ENCODE data around the gene SERPINA5.

SERPINA5 gene

DNA sequence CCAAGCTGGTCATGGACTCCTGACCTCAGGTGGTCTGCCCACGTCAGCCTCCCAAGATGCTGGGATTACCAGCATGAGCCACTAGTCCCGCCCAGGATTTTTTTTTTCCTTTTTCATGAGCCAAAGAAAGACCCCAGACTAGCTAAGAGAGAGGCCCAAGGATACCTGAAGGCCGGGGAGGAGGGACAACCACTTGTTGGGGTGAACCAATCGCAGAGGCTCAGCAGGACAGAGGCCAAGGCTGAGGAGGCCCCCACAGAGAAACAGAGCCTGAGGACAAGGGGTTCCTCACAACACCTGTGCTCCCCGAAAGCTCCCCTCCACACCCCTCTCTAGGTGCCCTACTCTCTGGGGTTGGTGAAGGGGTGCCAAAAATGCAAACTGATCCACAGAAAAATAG, 30.0 kb downstream of the SERPINA5 start:
- H3K4me3 ChIP-seq (ENCODE audit: control insufficient read depth, low read depth, low read length) = no peak overlapping the region
- TF ChIP-seq, protein P1, sequence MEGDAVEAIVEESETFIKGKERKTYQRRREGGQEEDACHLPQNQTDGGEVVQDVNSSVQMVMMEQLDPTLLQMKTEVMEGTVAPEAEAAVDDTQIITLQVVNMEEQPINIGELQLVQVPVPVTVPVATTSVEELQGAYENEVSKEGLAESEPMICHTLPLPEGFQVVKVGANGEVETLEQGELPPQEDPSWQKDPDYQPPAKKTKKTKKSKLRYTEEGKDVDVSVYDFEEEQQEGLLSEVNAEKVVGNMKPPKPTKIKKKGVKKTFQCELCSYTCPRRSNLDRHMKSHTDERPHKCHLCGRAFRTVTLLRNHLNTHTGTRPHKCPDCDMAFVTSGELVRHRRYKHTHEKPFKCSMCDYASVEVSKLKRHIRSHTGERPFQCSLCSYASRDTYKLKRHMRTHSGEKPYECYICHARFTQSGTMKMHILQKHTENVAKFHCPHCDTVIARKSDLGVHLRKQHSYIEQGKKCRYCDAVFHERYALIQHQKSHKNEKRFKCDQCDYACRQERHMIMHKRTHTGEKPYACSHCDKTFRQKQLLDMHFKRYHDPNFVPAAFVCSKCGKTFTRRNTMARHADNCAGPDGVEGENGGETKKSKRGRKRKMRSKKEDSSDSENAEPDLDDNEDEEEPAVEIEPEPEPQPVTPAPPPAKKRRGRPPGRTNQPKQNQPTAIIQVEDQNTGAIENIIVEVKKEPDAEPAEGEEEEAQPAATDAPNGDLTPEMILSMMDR (conservative IDR thresholded peaks at IDR 0.05; ENCODE audit: control insufficient read depth, insufficient read depth, low read depth, low read length) = no peak
- DNase-seq (ENCODE audit: low read depth) = no peak

DNA sequence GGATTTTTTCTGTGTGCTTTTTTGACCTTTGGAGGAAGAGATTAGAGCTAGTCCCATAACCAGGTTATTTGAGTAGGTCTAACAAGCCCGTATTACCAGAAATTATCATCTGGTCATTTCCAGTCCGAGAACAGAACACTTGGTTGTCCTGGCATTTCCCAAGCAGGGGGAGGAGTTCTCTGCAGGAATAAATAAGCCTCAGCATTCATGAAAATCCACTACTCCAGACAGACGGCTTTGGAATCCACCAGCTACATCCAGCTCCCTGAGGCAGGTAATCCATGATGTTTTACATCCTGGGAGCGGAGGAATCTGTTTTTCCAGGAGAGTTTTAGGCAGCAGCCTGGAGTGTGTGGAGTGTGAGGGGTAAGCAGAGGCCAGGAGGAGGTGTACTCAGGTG, 30.9 kb downstream of the SERPINA5 start, which contains the start of gene SERPINA3:
Gene SERPINA3, plus strand, starts transcription at position 218 of the 400 bp plus-strand sequence. CDS start 2,051 bp downstream, outside the sequence.
- DNase-seq (ENCODE audit: low read depth) = peak; percentile 41
- H3K4me3 ChIP-seq (ENCODE audit: control insufficient read depth, low read depth, low read length) = no peak within 1 kb of the TSS
- TF ChIP-seq, protein P1 (conservative IDR thresholded peaks at IDR 0.05; ENCODE audit: control insufficient read depth, insufficient read depth, low read depth, low read length) = no peak

DNA sequence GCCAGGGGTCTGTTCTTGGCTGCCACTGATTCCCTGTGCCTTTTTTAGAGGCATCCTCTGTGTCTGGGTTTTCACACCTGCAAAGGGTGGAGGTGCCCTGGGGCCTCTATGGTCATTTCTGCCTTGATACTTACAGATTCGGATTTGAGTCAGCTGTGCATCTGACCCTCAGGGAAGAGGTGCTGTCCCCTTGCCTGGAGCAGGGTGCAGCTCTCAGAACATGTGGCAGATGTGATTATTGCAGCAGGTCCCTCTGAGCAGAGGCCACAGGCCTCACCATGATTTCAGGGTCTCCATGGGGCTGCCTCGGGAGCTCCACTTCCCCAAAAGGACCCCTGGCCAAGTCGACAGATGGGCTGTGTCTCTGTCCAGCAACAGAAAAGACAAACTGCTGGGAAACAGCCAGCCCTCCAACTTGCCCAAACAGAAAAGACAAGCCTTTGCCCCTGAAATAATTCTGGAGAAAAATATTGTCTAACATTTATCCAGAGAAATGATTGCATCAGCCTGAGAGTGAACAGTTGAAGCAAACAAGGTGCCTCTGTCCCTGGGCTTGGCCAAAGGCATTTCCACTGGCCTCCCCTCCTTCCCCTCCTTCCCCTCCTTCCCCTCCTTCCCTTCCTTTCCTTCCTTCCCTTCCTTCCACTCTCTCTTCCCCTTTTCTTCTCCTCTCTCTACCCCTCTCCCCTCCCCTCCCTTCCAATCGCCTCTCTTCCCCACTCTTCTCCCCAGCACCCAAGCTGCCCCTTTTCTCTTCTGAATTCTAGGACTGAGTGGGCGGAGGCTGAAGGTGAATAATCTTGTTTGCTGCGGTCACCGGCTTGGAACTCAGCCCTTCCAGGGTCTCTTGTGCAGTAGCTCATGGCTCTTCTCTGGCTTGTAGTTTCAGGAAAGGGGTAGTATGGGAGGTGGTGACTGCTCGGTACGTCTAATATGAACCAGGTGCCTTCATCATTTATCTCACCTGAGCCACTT, 31.6 kb downstream of the SERPINA5 start:
- TF ChIP-seq, protein P1 (conservative IDR thresholded peaks at IDR 0.05; ENCODE audit: control insufficient read depth, insufficient read depth, low read depth, low read length) = no peak
- DNase-seq (ENCODE audit: low read depth) = no peak
- no peak overlapping the region for H3K4me3 ChIP-seq (ENCODE audit: control insufficient read depth, low read depth, low read length)

DNA sequence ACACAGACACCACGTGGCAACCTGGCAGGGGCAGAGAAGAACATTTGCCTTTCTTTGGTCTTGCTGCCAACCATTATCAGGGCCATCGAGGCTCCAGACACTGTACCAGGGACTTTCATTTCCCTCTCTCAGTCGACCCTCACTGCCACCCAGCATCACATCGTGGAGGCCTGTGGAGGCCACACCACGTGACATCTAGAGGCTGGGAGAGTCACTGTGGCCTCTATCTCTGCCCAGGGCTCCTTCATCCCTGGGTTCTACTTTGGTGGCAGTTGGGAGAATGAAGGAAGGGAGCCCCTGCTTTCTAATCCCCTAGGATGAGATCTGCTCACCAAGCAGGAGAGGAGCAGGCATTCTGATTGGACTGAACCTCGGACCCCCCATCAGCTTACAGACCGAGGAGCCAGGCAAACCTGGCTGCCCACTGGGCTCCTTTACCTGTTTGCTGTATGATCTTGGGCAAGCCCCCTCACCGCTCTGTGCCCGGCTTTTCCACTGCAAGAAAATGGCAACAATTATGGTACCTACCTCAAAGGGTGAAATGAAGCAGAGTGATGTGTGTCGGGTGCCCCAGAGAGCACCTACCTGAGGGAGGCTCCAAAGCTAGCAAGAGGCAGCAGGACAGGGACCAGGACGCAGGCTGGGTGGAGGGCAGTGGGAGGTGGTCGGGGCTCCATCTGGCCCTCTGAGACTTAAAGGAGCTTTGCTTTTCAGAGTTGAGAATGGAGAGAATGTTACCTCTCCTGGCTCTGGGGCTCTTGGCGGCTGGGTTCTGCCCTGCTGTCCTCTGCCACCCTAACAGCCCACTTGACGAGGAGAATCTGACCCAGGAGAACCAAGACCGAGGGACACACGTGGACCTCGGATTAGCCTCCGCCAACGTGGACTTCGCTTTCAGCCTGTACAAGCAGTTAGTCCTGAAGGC, 32.8 kb downstream of the SERPINA5 start:
- H3K4me3 ChIP-seq (ENCODE audit: control insufficient read depth, low read depth, low read length) = no peak overlapping the region
- TF ChIP-seq, protein P1 (conservative IDR thresholded peaks at IDR 0.05; ENCODE audit: control insufficient read depth, insufficient read depth, low read depth, low read length) = no peak
- no peak for DNase-seq (ENCODE audit: low read depth)

DNA sequence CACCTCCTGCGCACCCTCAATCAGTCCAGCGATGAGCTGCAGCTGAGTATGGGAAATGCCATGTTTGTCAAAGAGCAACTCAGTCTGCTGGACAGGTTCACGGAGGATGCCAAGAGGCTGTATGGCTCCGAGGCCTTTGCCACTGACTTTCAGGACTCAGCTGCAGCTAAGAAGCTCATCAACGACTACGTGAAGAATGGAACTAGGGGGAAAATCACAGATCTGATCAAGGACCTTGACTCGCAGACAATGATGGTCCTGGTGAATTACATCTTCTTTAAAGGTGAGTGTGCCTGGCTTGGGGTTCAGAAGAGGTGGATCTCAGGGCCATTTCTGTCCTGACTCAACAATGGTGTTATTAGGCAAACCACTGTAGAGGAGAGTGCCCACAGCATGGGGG, 33.6 kb downstream of the SERPINA5 start:
- TF ChIP-seq, protein P1 (conservative IDR thresholded peaks at IDR 0.05; ENCODE audit: control insufficient read depth, insufficient read depth, low read depth, low read length) = no peak
- no peak overlapping the region for H3K4me3 ChIP-seq (ENCODE audit: control insufficient read depth, low read depth, low read length)
- no peak for DNase-seq (ENCODE audit: low read depth)

DNA sequence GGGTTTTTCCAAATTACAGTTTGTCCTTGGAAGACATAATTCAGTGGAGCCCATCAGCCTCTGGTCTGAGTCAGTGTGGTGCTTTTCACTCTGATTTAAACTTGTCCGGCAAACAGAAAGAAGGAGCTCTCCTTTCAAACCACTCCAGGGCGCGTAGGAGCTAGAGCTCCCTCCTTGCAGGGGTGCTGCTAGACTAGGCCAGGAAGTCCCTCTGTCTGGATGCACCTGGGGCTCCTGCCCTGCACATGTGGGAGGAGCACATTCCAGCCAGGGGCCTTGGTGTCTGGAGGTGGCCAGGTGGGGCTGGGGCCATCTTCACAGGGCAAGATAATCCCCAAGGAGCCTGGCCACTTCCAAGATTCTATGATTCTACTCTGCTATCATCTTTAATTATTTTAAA, 34.0 kb downstream of the SERPINA5 start:
- no peak overlapping the region for H3K4me3 ChIP-seq (ENCODE audit: control insufficient read depth, low read depth, low read length)
- no peak for DNase-seq (ENCODE audit: low read depth)
- TF ChIP-seq, protein P1 (conservative IDR thresholded peaks at IDR 0.05; ENCODE audit: control insufficient read depth, insufficient read depth, low read depth, low read length) = no peak
